ENCODE data around the gene UVRAG.
A peak's percentile ranks its signal among the peaks of the same experiment; 100 is the strongest.

UVRAG gene

GRCh38 chr11:76156971-76157427 lies 342.0 kb downstream of the UVRAG start:
- FAIRE-seq = no peak
- no peak for DNase-seq (ENCODE audit: insufficient read length, low spot score)

GRCh38 chr11:76157891-76158290 lies 342.9 kb downstream of the UVRAG start:
- DNase-seq (ENCODE audit: insufficient read length, low spot score) = no peak
- FAIRE-seq = no peak

- DNase-seq (ENCODE audit: insufficient read length, low spot score) (no peak), FAIRE-seq (no peak)
These were observed 343.6 kb downstream of the UVRAG start for GRCh38 chr11:76158394-76159302.

- FAIRE-seq (no peak), DNase-seq (ENCODE audit: insufficient read length, low spot score) (no peak)
These were observed 344.4 kb downstream of the UVRAG start for GRCh38 chr11:76159303-76159937.

- FAIRE-seq (no peak), DNase-seq (ENCODE audit: insufficient read length, low spot score) (no peak)
These were observed 345.1 kb downstream of the UVRAG start for GRCh38 chr11:76159983-76160661.

- FAIRE-seq = no peak
These were observed 345.8 kb downstream of the UVRAG start for GRCh38 chr11:76160856-76161255.

GRCh38 chr11:76161261-76161961 lies 346.4 kb downstream of the UVRAG start:
- DNase-seq (ENCODE audit: insufficient read length, low spot score) (no peak), FAIRE-seq (no peak)

More at GRCh38 chr11:76160856-76161255, 345.8 kb downstream of the UVRAG start:
- no peak for DNase-seq (ENCODE audit: insufficient read length, low spot score)

- DNase-seq (ENCODE audit: insufficient read length, low spot score) (no peak), FAIRE-seq (no peak)
These were observed 347.6 kb downstream of the UVRAG start for GRCh38 chr11:76162336-76163288.

GRCh38 chr11:76163289-76163880 lies 348.4 kb downstream of the UVRAG start:
- FAIRE-seq = no peak
- no peak for DNase-seq (ENCODE audit: insufficient read length, low spot score)

- FAIRE-seq (no peak), DNase-seq (ENCODE audit: insufficient read length, low spot score) (no peak)
These were observed 349.1 kb downstream of the UVRAG start for GRCh38 chr11:76164081-76164480.

- DNase-seq (ENCODE audit: insufficient read length, low spot score) = no peak
- FAIRE-seq = no peak
These were observed 350.1 kb downstream of the UVRAG start for GRCh38 chr11:76164861-76165751.

GRCh38 chr11:76166314-76166713 lies 351.3 kb downstream of the UVRAG start:
- DNase-seq (ENCODE audit: insufficient read length, low spot score) = peak; percentile 46
- peak; percentile 58 for FAIRE-seq

GRCh38 chr11:76167590-76167989 lies 352.6 kb downstream of the UVRAG start:
- no peak for DNase-seq (ENCODE audit: insufficient read length, low spot score)
- FAIRE-seq = no peak

GRCh38 chr11:76169473-76169896 lies 354.5 kb downstream of the UVRAG start:
- DNase-seq (ENCODE audit: insufficient read length, low spot score) (no peak), FAIRE-seq (no peak)

GRCh38 chr11:76170468-76170867 lies 355.5 kb downstream of the UVRAG start:
- DNase-seq (ENCODE audit: insufficient read length, low spot score) (no peak), FAIRE-seq (no peak)

GRCh38 chr11:76172583-76172982 lies 357.6 kb downstream of the UVRAG start:
- no peak for DNase-seq (ENCODE audit: insufficient read length, low spot score)

GRCh38 chr11:76173663-76174062 lies 358.7 kb downstream of the UVRAG start:
- DNase-seq (ENCODE audit: insufficient read length, low spot score) (no peak), FAIRE-seq (no peak)

More at GRCh38 chr11:76172583-76172982, 357.6 kb downstream of the UVRAG start:
- FAIRE-seq = no peak

GRCh38 chr11:76174330-76174729 lies 359.3 kb downstream of the UVRAG start:
- no peak for DNase-seq (ENCODE audit: insufficient read length, low spot score)
- no peak for FAIRE-seq

Measured in GM19239 (cell line).